ENCODE results near the gene TTC22. TPM values are rescaled to one million over a fixed set of nuclear protein-coding genes. Genes with fewer than 3 reads are reported as not detected.
"Not testable (repeated sequence)": the region's sequence is repeated elsewhere in the genome, so short reads cannot be mapped to it uniquely, and the experiment has no call there.

TTC22 gene
- total RNA-seq, 1 donor from 2014 or later = 11.0 TPM

DNA sequence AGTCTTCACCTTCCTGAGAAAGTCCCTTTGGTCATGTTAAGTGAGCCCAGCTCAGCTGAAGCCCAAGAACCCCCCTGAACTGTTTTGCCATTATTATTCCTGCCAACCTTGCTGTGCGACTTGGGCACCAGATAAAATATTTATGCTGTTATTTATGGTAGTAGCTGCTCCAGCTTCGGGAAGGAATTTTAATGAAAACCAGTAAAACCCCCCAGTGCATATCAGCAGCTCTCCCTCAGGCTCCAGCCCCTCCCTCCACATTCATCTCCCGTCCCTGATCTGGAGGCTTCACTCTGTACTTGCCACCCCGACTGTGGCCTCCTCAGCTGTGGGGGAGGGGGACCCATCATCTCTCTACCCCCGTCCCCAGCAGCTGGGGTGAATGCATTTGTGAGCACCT lies 12.7 kb downstream of the TTC22 start:
- intact Hi-C loops (cut with micrococcal nuclease) = no loop called here

DNA sequence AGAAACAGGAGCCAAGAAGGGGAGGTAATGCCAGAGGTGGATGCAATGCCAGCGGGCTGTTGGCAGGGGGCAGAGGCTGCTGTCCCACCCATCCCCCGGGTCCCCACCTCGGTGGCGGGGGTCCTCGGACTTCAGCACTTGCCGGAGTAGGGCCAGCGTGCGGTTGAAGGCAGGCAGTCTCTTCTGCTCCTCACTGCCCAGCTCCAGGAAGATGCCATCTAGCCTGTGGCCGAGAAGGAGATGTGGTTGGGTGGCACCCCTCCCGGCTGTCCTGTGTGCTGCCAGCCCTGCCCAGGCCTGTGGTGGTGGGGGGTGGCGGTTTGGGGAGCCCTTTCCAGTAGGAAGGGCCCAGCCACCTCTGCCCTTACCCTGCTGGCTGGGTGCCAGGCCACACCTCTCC lies 13.5 kb downstream of the TTC22 start:
- intact Hi-C loops (cut with micrococcal nuclease) = no loop called here

- intact Hi-C loops (cut with micrococcal nuclease) = no loop called here
Measured at GRCh38 chr1:54786778-54787177, 14.3 kb downstream of the TTC22 start.

GRCh38 chr1:54784066-54784465 lies 17.1 kb downstream of the TTC22 start:
- intact Hi-C loops (cut with micrococcal nuclease) = no loop called here

DNA sequence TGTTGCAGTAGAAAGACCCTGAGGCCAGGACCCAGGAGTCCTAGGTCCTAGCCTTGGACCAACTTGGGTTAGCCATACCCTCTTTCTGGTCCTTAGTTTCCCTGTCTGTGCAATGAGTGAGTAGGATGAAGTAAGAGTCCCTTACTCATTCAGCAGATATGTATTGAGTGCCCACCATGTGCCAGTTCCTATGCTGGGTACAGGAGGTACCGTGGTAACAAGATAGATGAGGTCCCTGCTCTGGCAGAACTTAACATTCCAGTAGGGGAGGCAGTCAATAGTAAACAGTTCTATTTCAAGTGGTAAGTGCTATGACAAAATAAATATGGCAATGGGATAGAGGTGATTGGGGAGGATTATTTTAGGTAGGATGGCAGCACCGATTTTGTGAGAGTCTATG lies 18.5 kb downstream of the TTC22 start:
- intact Hi-C loops (cut with micrococcal nuclease) = no loop called here

DNA sequence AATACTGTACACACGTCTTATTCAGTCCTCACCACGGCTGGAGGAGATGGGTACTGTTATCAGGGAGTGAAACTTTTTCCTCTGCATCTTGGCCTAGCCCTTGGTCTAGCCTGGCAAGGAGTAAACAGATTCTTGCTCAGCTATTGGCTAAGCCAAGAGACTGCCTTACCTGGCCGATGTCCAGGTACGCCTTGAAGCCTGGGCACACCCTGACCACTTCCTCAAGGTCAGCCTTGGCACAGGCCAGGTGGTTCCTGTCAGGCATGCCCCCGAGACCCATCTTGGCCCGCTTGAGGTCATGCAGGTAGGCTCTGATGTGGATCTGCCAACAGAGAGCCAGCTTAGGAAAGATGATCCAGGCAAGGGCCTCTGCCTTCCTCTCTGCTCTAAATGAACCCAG lies 19.0 kb downstream of the TTC22 start:
- intact Hi-C loops (cut with micrococcal nuclease) = no loop called here

- intact Hi-C loops (cut with micrococcal nuclease) = no loop called here
Measured at GRCh38 chr1:54781023-54781723, 19.9 kb downstream of the TTC22 start.

DNA sequence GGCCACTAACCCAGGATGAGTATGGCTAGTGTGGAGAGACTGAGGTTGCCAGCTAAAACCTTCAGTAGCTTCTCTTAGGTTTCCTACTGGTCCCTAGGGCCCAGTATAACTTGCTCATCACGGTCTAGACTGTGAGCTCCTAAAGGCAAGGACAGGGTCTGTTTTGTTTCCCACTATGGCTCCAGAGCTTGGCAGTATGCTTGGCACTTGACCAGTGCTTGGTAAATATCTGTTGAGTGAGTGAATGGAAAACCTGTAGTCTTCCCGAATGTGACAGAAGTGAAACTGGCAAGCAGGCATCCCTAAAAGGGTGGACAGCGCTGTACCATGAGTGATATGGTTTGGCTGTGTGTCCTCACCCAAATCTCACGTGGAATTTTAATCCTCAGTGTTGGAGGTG lies 23.7 kb downstream of the TTC22 start:
- intact Hi-C loops (cut with micrococcal nuclease) = no loop called here

- intact Hi-C loops (cut with micrococcal nuclease) = no loop called here
Measured at GRCh38 chr1:54777011-54777410, 24.1 kb downstream of the TTC22 start.

DNA sequence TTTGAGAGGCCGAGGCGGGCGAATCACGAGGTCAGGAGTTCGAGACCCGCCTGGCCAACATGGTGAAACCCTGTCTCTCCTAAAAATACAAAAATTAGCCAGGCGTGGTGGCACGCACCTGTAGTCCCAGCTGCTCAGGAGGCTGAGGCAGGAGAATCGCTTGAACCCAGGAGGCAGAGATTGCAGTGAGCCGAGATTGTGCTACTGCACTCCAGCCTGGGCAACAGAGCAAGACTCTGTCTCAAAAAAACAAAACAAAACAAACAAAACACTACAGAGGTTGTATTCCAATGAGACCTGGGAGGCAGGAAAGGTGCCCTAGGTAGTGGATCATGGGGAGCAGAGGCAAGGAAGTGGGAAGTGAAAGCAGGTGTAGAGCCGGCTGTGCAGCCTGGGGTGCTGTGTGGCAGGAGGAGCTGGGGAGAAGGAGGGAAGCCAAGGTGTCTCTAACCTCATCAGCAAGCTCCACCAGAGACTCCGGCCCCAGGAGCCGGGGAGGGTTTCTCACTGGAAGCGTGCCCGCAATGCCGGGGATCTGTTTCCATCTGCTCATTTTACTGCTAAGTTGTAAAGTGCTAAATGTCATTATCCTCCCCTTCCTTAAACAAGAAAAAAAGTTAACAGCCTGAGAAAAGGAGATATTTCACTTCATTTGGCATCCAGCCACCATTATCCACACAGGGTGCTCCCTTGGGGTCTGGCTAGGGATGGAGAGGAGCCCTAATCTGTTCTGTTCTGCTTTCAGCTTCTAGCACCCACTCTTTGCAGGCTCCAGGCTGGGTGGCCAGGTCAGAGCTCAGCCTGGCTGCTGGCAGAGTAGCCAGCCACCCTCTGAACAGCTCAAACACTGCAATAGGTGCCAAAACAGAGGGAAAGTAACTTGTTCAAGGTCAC lies 25.0 kb downstream of the TTC22 start:
- intact Hi-C loops (cut with micrococcal nuclease) = not testable (repeated sequence)

DNA sequence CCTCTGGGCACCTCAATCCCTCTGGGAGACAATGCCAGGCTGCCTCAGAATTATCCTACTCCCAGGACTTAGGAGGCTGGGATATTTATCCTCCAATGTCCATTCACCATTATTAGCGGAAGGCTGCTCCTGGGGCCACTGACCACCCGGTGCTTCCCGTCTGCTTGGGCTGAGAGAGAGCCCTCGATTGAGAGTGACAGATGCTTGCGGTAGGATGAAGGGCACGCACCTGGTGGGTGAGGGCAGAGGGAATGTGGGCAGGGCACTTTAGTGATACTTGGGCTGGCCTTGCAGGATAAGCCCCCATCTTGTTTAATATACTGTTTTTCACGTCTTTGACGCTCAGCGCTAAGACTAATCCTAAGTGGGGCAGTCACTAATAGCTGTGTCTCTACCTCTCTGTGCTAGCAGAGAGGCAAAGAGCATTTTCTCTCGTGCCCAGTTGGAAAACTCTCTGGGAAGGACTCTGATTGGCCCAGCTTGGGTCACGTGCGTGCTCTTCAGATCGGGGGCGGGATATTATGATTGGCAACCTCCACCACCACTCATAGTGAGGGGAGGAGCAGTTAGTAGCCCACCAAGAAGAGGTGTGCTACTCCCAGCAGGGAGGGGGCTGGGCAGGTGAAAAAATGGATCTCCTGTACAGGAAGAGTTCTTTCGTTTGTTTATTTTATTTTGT lies 26.2 kb downstream of the TTC22 start:
- intact Hi-C loops (cut with micrococcal nuclease) = no loop called here

DNA sequence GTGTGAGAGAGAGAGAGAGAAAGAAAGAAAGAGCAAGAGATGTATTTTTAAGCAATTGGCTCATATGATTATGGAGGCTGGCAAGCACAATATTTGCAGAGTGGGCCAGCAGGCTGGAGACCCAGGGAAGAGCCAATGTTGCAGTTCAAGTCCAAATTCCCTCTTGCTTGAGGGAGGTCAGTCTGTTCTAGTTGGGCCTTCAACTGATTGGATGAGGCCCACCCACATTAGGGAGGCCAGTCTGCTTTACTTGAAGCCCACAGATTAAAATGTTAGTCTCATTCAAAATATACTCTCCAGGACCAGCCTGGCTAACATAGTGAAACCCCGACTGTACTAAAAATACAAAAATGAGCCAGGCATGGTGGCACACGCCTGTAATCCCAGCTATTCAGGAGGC lies 28.2 kb downstream of the TTC22 start:
- intact Hi-C loops (cut with micrococcal nuclease) = no loop called here

- intact Hi-C loops (cut with micrococcal nuclease) = loop anchor here (1.0 kb wide), 1 partner anchor 42 kb away; no protein-coding TSS in a partner anchor
Measured at GRCh38 chr1:54768093-54768492, 33.0 kb downstream of the TTC22 start.

- intact Hi-C loops (cut with micrococcal nuclease) = no loop called here
Measured at GRCh38 chr1:54767526-54767925, 33.6 kb downstream of the TTC22 start.

DNA sequence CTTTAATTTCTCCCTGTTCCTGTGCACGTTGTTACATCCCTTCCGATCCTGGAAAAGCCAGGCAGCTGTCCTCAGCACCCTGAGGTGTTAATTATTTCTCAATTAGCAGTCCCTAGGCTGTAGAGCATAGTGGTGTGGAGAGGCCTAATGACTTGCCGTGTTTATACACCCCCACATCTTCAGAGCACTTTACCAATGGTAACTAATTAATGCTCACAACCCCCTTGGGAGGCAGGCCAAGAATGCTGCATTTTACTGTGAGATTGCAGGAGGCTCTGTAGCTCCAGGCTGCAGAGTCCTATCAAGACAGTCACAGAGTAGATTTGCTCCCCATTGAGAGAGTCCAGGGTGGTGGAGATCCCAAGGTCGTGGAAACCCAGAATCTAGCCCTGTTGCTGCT lies 34.4 kb downstream of the TTC22 start:
- intact Hi-C loops (cut with micrococcal nuclease) = no loop called here

- intact Hi-C loops (cut with micrococcal nuclease) = loop anchor here (1.0 to 5.0 kb wide), 12 partner anchors 36 to 1438 kb away; partner anchors contain the start of genes CYB5RL, DHCR24, LRP8 and MRPL37
Measured at GRCh38 chr1:54764922-54765561, 36.1 kb downstream of the TTC22 start.

GRCh38 chr1:54764133-54764921 lies 36.8 kb downstream of the TTC22 start, which contains the start of gene PARS2:
Gene PARS2, minus strand, starts transcription at chr1:54764523. Its CDS starts 5,362 bp downstream, at chr1:54759161.
- intact Hi-C loops (cut with micrococcal nuclease) = loop anchor here (1.0 to 5.0 kb wide), 12 partner anchors 37 to 1437 kb away; partner anchors contain the start of genes CYB5RL, DHCR24, LRP8 and MRPL37

DNA sequence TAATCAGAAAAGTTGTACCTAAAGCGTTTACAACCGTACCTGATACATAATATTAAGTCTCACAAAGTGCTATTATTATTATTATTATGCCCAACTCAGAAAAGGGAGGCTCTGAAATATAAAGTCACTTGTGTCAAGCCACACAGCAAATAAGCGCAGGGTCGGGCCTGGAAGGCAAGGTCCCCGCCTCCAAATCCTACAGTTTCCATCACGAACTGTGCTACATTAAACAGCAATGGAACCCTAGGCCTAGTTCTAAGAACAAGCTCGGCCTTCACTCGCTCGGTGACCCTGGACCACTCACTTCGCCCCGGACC lies 37.3 kb downstream of the TTC22 start:
- intact Hi-C loops (cut with micrococcal nuclease) = loop anchor here (1.0 to 5.0 kb wide), 12 partner anchors 38 to 1436 kb away; partner anchors contain the start of genes CYB5RL, DHCR24, LRP8 and MRPL37

- intact Hi-C loops (cut with micrococcal nuclease) = no loop called here
Measured at GRCh38 chr1:54758678-54759348, 42.3 kb downstream of the TTC22 start.

DNA sequence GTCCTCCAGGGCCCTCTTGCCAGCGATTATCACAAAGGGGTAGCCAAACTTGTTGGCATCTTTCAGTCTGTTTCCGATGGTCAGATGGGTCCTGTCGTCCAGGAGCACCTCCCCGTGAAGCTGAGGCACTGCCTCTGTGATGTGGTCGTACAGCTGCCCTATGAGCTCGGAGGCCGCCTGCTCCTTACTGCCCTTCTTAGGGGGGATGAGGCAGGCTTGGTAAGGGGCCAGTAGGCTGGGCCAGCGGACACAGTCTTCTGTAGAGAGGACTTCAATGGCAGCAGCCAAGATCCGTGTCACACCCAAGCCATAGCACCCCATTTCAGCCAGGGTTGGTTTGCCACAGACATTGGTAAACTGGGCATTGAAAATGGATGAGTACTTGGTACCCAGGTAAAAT lies 43.3 kb downstream of the TTC22 start:
- intact Hi-C loops (cut with micrococcal nuclease) = no loop called here

All from T-helper 1 cell treated with Interleukin-12 subunit alpha and Interleukin-12 subunit beta and Interleukin-4 antibody, amounts not matched to agents 30 ng/mL and 1 ng/mL, for 36 hours (primary cell).